BLaER1 (cell line): ENCODE measurements around the gene HERC3.

Source experiments
- H3K27ac ChIP-seq: shearing (Covaris generic); formaldehyde crosslinking; 2 replicates; pipeline ENCODE4 v1.8.1; 2022
- H3K27me3 ChIP-seq: shearing (Covaris generic); formaldehyde crosslinking; 2 replicates; pipeline ENCODE4 v1.8.1; 2022
- H3K36me3 ChIP-seq: shearing (Covaris generic); formaldehyde crosslinking; 2 replicates; pipeline ENCODE4 v1.8.1; 2022
- H3K4me1 ChIP-seq: shearing (Covaris generic); formaldehyde crosslinking; 2 replicates; pipeline ENCODE4 v1.8.1; 2022
- H3K4me2 ChIP-seq: shearing (Covaris generic); formaldehyde crosslinking; 2 replicates; pipeline ENCODE4 v1.8.1; 2022
- H3K4me3 ChIP-seq: shearing (Covaris generic); formaldehyde crosslinking; 2 replicates; pipeline ENCODE4 v1.8.1; 2022
- H3K9ac ChIP-seq: shearing (Covaris generic); formaldehyde crosslinking; 2 replicates; pipeline ENCODE4 v1.8.1; 2022
- H3K9me3 ChIP-seq: shearing (Covaris generic); formaldehyde crosslinking; 2 replicates; pipeline ENCODE4 v1.8.1; 2022
- H4K20me1 ChIP-seq: shearing (Covaris generic); formaldehyde crosslinking; 2 replicates; pipeline ENCODE4 v1.8.1; 2022
- Cebpa-rat ChIP-seq: shearing (Covaris generic); IDR thresholded peaks from 2 replicates; pipeline ENCODE4 v1.8.1; 2022

HERC3 gene

GRCh38 chr4:88725143-88725542, 132.9 kb downstream of the HERC3 start:
- H3K27me3 ChIP-seq: no peaks in the 10 kb centered on the region
- H4K20me1 ChIP-seq: no peaks in the 10 kb centered on the region
- peaks cover 38% of the 10 kb centered on the region for H3K36me3 ChIP-seq

GRCh38 chr4:88725986-88726385, 133.7 kb downstream of the HERC3 start:
- H3K9me3 ChIP-seq: no peaks in the 10 kb centered on the region
- H3K27ac ChIP-seq: no peak overlapping the region
- H3K4me3 ChIP-seq: no peak overlapping the region
- H3K36me3 ChIP-seq: peaks cover 36% of the 10 kb centered on the region
- H3K4me2 ChIP-seq: no peak overlapping the region
- no peak overlapping the region for H3K9ac ChIP-seq
- no peak for TF ChIP-seq Cebpa-rat
- no peaks in the 10 kb centered on the region for H3K4me1 ChIP-seq
- H3K27me3 ChIP-seq: no peaks in the 10 kb centered on the region
- H4K20me1 ChIP-seq: no peaks in the 10 kb centered on the region

More at GRCh38 chr4:88725143-88725542, 132.9 kb downstream of the HERC3 start:
- H3K4me1 ChIP-seq: no peaks in the 10 kb centered on the region
- no peak overlapping the region for H3K4me3 ChIP-seq
- no peak overlapping the region for H3K9ac ChIP-seq
- no peaks in the 10 kb centered on the region for H3K9me3 ChIP-seq
- no peak overlapping the region for H3K27ac ChIP-seq
- TF ChIP-seq Cebpa-rat: no peak
- no peak overlapping the region for H3K4me2 ChIP-seq

- Histone ChIP-seq H3K4me1 (no peaks in the 10 kb centered on the region), H3K4me3 (no peak overlapping the region), H3K9ac (no peak overlapping the region), H3K36me3 (peaks cover 17% of the 10 kb centered on the region), H3K27ac (no peak overlapping the region), H4K20me1 (no peaks in the 10 kb centered on the region), H3K27me3 (no peaks in the 10 kb centered on the region), H3K4me2 (no peak overlapping the region), H3K9me3 (no peaks in the 10 kb centered on the region)
- TF ChIP-seq Cebpa-rat: no peak
Measured at GRCh38 chr4:88728146-88728545, 135.9 kb downstream of the HERC3 start.

GRCh38 chr4:88729146-88729760, 137.0 kb downstream of the HERC3 start:
- Histone ChIP-seq H3K4me1 (no peaks in the 10 kb centered on the region), H3K4me2 (no peak overlapping the region), H3K36me3 (peaks cover 16% of the 10 kb centered on the region), H3K9ac (no peak overlapping the region), H4K20me1 (no peaks in the 10 kb centered on the region), H3K27ac (no peak overlapping the region), H3K9me3 (no peaks in the 10 kb centered on the region), H3K4me3 (no peak overlapping the region), H3K27me3 (no peaks in the 10 kb centered on the region)
- no peak for TF ChIP-seq Cebpa-rat

GRCh38 chr4:88730811-88731210, 138.5 kb downstream of the HERC3 start:
- Histone ChIP-seq H3K9ac (no peak overlapping the region), H3K4me2 (no peak overlapping the region), H3K4me3 (no peak overlapping the region), H4K20me1 (no peaks in the 10 kb centered on the region), H3K27me3 (no peaks in the 10 kb centered on the region), H3K36me3 (peaks cover 16% of the 10 kb centered on the region), H3K4me1 (no peaks in the 10 kb centered on the region), H3K9me3 (no peaks in the 10 kb centered on the region), H3K27ac (no peak overlapping the region)
- TF ChIP-seq Cebpa-rat: no peak

GRCh38 chr4:88731381-88731780, 139.1 kb downstream of the HERC3 start:
- no peak for TF ChIP-seq Cebpa-rat
- H3K36me3 ChIP-seq: peaks cover 16% of the 10 kb centered on the region
- no peak overlapping the region for H3K4me3 ChIP-seq
- no peaks in the 10 kb centered on the region for H4K20me1 ChIP-seq
- H3K9ac ChIP-seq: no peak overlapping the region
- H3K4me2 ChIP-seq: no peak overlapping the region
- H3K4me1 ChIP-seq: no peaks in the 10 kb centered on the region
- H3K9me3 ChIP-seq: no peaks in the 10 kb centered on the region
- H3K27me3 ChIP-seq: no peaks in the 10 kb centered on the region
- H3K27ac ChIP-seq: no peak overlapping the region

GRCh38 chr4:88732714-88733368, 140.6 kb downstream of the HERC3 start:
- H3K36me3 ChIP-seq: peaks cover 13% of the 10 kb centered on the region
- H3K4me3 ChIP-seq: no peak overlapping the region
- H3K4me2 ChIP-seq: no peak overlapping the region
- no peak overlapping the region for H3K9ac ChIP-seq
- no peaks in the 10 kb centered on the region for H3K9me3 ChIP-seq
- H4K20me1 ChIP-seq: no peaks in the 10 kb centered on the region
- H3K27ac ChIP-seq: no peak overlapping the region
- H3K4me1 ChIP-seq: peaks cover 8% of the 10 kb centered on the region
- TF ChIP-seq Cebpa-rat: no peak
- H3K27me3 ChIP-seq: no peaks in the 10 kb centered on the region

GRCh38 chr4:88734403-88734949, 142.2 kb downstream of the HERC3 start:
- TF ChIP-seq Cebpa-rat: no peak
- no peaks in the 10 kb centered on the region for H4K20me1 ChIP-seq

GRCh38 chr4:88735564-88735963, 143.3 kb downstream of the HERC3 start:
- TF ChIP-seq Cebpa-rat: no peak
- no peaks in the 10 kb centered on the region for H4K20me1 ChIP-seq
- H3K9ac ChIP-seq: no peak overlapping the region
- 0 out of 2 replicates have a peak, but pooled peaks cover 3% of the 10 kb centered on the region for H3K36me3 ChIP-seq
- H3K27ac ChIP-seq: no peak overlapping the region
- H3K9me3 ChIP-seq: no peaks in the 10 kb centered on the region
- H3K27me3 ChIP-seq: no peaks in the 10 kb centered on the region
- no peak overlapping the region for H3K4me2 ChIP-seq
- H3K4me1 ChIP-seq: peaks cover 16% of the 10 kb centered on the region
- H3K4me3 ChIP-seq: no peak overlapping the region

More at GRCh38 chr4:88734403-88734949, 142.2 kb downstream of the HERC3 start:
- no peak overlapping the region for H3K9ac ChIP-seq
- H3K36me3 ChIP-seq: 0 out of 2 replicates have a peak, but pooled peaks cover 7% of the 10 kb centered on the region
- H3K4me3 ChIP-seq: no peak overlapping the region
- no peak overlapping the region for H3K4me2 ChIP-seq
- no peak overlapping the region for H3K27ac ChIP-seq
- peaks cover 16% of the 10 kb centered on the region for H3K4me1 ChIP-seq
- no peaks in the 10 kb centered on the region for H3K27me3 ChIP-seq
- no peaks in the 10 kb centered on the region for H3K9me3 ChIP-seq

GRCh38 chr4:88736264-88736663, 144.0 kb downstream of the HERC3 start:
- Histone ChIP-seq H3K27me3 (no peaks in the 10 kb centered on the region), H3K9me3 (no peaks in the 10 kb centered on the region), H3K4me1 (peaks cover 18% of the 10 kb centered on the region), H4K20me1 (no peaks in the 10 kb centered on the region), H3K9ac (no peak overlapping the region), H3K27ac (no peak overlapping the region), H3K4me2 (no peak overlapping the region), H3K36me3 (no peaks in the 10 kb centered on the region), H3K4me3 (no peak overlapping the region)
- no peak for TF ChIP-seq Cebpa-rat
